ENCODE measurements around the gene PITHD1. TPM values are rescaled to one million over a fixed set of nuclear protein-coding genes. Genes with fewer than 3 reads are reported as not detected.
A peak's percentile ranks its signal among the peaks of the same experiment; 100 is the strongest.
"Not testable (repeated sequence)": the region's sequence is repeated elsewhere in the genome, so short reads cannot be mapped to it uniquely, and the experiment has no call there.

PITHD1 gene
- total and polyA plus RNA-seq, 8 donors = 48.0 to 71.0 (median 58.4) TPM

DNA sequence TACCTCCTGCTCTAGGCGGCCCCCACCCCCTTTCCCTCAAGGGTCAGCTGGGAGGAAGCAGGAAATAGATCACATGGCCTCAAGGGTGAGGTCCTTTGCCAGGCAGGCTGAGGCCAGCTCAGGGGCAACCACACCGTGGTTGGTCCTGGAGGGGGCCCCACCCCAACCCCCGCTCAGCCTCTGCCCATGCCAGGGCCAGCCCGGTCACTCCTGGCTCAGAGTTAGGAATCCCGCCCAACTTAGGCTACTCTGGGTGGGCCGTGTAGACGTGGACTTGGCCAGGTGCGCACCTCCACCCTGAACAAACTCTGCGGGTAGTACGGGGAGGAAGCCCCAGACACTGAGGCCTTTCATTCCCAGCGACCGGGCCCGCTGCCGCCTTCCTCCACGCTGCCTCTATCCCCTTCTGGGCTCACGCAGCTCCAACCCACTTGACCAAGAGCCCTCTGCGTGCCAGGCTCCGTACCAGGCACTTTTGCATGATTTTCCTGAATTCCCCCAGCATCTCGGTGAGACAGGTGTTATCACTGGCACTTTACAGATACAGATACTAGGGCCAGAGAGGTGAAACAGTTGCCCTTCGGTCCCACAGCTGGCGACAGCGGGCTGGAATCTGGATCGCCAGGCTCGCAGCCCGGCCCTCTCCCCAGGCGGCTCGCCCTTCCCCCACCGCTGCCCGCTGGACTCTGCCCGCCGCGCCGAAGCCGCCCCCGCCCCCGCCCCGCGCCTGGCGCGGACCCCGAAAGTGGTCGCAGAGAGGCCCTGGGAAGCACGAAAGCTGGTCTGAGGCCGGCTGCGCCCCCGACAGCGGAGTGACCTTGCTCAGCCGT, 21.6 kb downstream of the PITHD1 start:
- TF ChIP-seq, protein P1, sequence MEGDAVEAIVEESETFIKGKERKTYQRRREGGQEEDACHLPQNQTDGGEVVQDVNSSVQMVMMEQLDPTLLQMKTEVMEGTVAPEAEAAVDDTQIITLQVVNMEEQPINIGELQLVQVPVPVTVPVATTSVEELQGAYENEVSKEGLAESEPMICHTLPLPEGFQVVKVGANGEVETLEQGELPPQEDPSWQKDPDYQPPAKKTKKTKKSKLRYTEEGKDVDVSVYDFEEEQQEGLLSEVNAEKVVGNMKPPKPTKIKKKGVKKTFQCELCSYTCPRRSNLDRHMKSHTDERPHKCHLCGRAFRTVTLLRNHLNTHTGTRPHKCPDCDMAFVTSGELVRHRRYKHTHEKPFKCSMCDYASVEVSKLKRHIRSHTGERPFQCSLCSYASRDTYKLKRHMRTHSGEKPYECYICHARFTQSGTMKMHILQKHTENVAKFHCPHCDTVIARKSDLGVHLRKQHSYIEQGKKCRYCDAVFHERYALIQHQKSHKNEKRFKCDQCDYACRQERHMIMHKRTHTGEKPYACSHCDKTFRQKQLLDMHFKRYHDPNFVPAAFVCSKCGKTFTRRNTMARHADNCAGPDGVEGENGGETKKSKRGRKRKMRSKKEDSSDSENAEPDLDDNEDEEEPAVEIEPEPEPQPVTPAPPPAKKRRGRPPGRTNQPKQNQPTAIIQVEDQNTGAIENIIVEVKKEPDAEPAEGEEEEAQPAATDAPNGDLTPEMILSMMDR (IDR thresholded peaks at IDR 0.05) = no peak
- H3K9me3 ChIP-seq = no peaks in the 10 kb centered on the region
- peaks cover 0 to 48% of the 10 kb centered on the region in 2 donors for H3K36me3 ChIP-seq
- ATAC-seq = peak; percentile 71
- H3K27ac ChIP-seq = peak overlapping the region; percentile 91 to 92
- no peaks in the 10 kb centered on the region for H3K27me3 ChIP-seq
- peaks cover 14 to 27% of the 10 kb centered on the region in 2 donors for H3K4me1 ChIP-seq
- intact Hi-C loops (cut with DNase I) = no loop called here
- peak overlapping the region; percentile 82 to 86 for H3K4me3 ChIP-seq
- peak in 3 of 4 donors; percentile 62 to 92 (median 89) for DNase-seq

DNA sequence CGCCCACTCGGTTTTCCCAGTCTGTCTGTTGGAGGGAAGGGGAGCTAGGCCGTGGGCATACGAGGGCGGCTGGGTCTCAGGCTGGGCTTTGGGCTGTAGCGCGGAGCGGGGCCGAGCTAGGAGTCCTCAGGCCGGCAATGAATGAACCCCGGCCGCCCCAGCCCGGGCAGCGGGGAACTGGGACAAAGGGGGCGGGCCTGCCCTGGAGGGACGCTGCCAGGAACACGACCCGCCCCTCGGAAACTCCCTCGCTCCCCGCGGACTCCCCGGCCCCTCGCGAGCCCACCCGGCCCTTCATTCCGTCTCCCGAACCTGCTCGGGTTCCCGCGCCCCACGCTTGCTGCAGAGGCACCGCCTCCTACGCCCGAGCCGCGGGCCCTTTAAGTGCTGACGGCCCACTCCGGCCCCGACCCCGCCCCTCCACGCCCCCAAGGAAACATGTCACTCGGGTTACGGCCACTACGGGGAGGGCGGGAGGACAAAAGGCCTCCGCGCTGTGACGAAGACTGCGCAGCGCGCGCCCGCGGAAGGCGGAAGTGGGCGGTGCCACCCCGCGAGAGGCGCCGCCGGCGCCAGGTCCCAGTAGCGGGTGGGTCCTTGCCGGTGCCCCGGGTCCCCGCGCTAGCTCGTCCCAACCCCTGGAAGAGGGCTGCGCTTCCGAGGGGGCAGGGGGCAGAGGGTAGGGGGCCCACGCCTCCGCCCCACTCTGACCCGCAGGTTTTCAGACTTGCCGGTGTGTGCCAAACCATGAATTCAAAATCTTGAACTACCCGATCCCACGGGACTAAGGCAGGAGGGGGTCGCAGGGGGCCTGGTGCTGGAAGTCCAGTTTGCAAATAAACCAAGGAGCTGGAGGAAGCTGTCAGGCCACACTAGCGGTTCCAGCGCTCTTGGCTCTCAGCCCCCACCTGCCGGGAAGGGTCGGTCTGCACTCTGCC, 22.5 kb downstream of the PITHD1 start, which contains the start of gene GALE:
Gene GALE (minus strand): TSS at position 355 of the 938 bp plus-strand sequence. CDS start 1,747 bp downstream, outside the sequence.
- peaks cover 14 to 27% of the 10 kb centered on the region in 2 donors for H3K4me1 ChIP-seq
- H3K36me3 ChIP-seq = peaks cover 0 to 39% of the 10 kb centered on the region in 2 donors
- intact Hi-C loops (cut with DNase I) = no loop called here
- TF ChIP-seq, protein P1 (IDR thresholded peaks at IDR 0.05) = no peak
- peak; percentile 89 for ATAC-seq
- peak within 1 kb of the TSS; percentile 91 to 92 for H3K27ac ChIP-seq
- H3K27me3 ChIP-seq = no peaks in the 10 kb centered on the region
- H3K4me3 ChIP-seq = peak within 1 kb of the TSS; percentile 82 to 86
- H3K9me3 ChIP-seq = no peaks in the 10 kb centered on the region
- DNase-seq = peak; percentile 96 to 99 (median 98)

DNA sequence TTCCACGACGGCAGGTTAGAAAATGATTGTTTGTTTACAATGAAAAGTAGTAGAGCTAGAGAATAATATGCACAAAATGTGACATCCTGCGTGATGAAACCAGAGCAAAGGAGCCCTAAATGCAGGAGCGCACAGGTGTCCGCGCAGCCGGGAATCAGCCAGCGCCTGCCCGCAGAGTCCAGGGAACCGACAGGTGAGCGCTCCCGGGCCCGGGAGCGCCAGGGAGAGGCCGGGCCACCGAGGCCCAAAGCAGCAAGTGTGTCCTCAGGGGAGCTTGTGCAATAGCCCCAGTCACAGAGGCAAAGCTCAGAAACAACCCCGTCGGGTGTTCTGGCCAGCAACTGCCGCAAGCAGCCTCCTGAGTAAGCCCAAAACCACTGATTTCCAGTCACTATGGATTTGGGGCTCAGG, 23.1 kb downstream of the PITHD1 start:
- peaks cover 0 to 37% of the 10 kb centered on the region in 2 donors for H3K36me3 ChIP-seq
- intact Hi-C loops (cut with DNase I) = no loop called here
- H3K27me3 ChIP-seq = no peaks in the 10 kb centered on the region
- peak overlapping the region; percentile 91 to 92 for H3K27ac ChIP-seq
- H3K4me1 ChIP-seq = peaks cover 14 to 27% of the 10 kb centered on the region in 2 donors
- peak overlapping the region; percentile 82 to 86 for H3K4me3 ChIP-seq
- peak; percentile 8 for ATAC-seq
- TF ChIP-seq, protein P1 (IDR thresholded peaks at IDR 0.05) = no peak
- no peaks in the 10 kb centered on the region for H3K9me3 ChIP-seq
- DNase-seq = no peak

DNA sequence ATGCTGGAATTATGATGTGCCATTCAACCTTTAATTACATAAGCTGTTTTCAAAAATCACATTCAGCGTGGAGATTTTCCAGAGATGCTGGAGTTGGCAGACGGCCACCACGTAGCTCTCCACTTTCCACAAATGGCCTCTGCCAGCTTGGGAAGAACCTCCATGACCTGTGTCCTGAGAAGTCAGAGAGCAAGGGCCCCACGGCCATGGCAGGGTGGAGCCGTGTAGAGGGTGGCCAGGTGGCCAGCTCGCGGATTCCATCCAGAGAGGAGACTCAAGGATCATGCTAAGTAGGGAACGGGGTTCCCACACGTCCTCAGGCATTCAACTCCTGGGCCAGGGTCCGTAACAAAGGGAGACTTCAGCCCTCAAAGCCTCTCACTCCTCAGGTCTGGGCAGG, 23.7 kb downstream of the PITHD1 start:
- TF ChIP-seq, protein P1 (IDR thresholded peaks at IDR 0.05) = no peak
- peak overlapping the region; percentile 91 to 92 for H3K27ac ChIP-seq
- peak overlapping the region in 1 of 2 donors; percentile 82 for H3K4me3 ChIP-seq

DNA sequence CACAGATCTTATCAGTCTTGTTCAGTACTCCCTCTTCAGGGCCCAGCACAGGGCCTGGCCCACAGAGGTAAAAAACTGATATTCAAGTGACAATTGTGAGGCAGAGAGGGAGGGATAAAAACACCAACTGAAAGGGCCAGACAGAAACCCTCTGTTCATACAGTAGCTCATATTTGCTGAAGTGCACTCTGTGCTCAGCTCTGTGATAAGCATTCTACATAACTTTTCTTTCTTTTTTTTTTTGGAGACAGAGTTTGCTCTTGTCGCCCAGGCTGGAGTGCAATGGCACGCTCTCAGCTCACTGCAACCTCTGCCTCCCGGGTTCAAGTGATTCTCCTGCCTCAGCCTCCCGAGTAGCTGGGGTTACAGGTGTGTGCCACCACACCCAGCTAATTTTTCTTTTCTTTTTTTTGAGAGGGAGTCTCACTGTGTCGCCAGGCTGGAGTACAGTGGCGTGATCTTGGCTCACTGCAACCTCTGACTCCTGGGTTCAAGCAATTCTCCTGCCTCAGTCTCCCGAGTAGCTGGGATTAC, 24.7 kb downstream of the PITHD1 start:
- DNase-seq; H3K4me3 ChIP-seq; H3K9me3 ChIP-seq; intact Hi-C loops (cut with DNase I); ATAC-seq; H3K27ac ChIP-seq; H3K27me3 ChIP-seq: not testable (repeated sequence)
- Histone ChIP-seq H3K4me1 (peaks cover 14 to 36% of the 10 kb centered on the region in 2 donors), H3K36me3 (peaks cover 0 to 28% of the 10 kb centered on the region in 2 donors)

More for the DNA sequence above, 23.7 kb downstream of the PITHD1 start:
- H3K27me3 ChIP-seq = no peaks in the 10 kb centered on the region
- peaks cover 14 to 27% of the 10 kb centered on the region in 2 donors for H3K4me1 ChIP-seq
- ATAC-seq (no peak), DNase-seq (no peak)
- intact Hi-C loops (cut with DNase I) = no loop called here
- H3K9me3 ChIP-seq = no peaks in the 10 kb centered on the region
- H3K36me3 ChIP-seq = peaks cover 0 to 37% of the 10 kb centered on the region in 2 donors
